ENCODE results near the gene LRFN2.

- TF ChIP-seq CTCF (IDR thresholded peaks at IDR 0.05) (no peak), POLR2A (IDR thresholded peaks at IDR 0.05) (no peak), POLR2AphosphoS5 (IDR thresholded peaks at IDR 0.05) (no peak)
Observed at GRCh38 chr6:40387871-40388264, 199.3 kb downstream of the LRFN2 start.

Measured in breast epithelium (tissue), 3 donors.